Nephron (organoid): ENCODE results near the gene ZNF75A.

Experiments
- H3K27ac Mint-ChIP-seq, 3 experiments: 2 replicates each; pipeline ENCODE4 v1.8.0; 2020; ENCODE audit warnings: mixed read lengths in 3 of 3, mild to moderate bottlenecking in 2 of 3, moderate library complexity in 1 of 3
- H3K27me3 Mint-ChIP-seq: 2 replicates; pipeline ENCODE4 v1.8.0; 2021; ENCODE audit warnings: low read depth, mild to moderate bottlenecking, moderate library complexity, mixed read lengths
- H3K36me3 Mint-ChIP-seq: 2 replicates; pipeline ENCODE4 v1.8.0; 2020; ENCODE audit warnings: low read depth, mixed read lengths
- H3K4me1 Mint-ChIP-seq: 2 replicates; pipeline ENCODE4 v1.8.0; 2020; ENCODE audit warnings: mixed read lengths
- H3K4me3 Mint-ChIP-seq, 3 experiments: 2 replicates each; pipeline ENCODE4 v1.8.0; 2020; ENCODE audit warnings: mild to moderate bottlenecking in 3 of 3, mixed read lengths in 3 of 3, moderate library complexity in 2 of 3
- H3K9me3 Mint-ChIP-seq: 2 replicates; pipeline ENCODE4 v1.8.0; 2020; ENCODE audit warnings: mixed read lengths
- CTCF ChIP-seq, 3 experiments: fragments of 200-600 bp; sonication (generic); IDR thresholded peaks; one replicate each; pipeline ENCODE4 v1.5.0; 2021; ENCODE audit warnings: antibody characterized with exemption in 3 of 3; ENCODE audit not compliant: unreplicated experiment in 3 of 3

The ZNF75A gene

GRCh38 chr16:3295783-3296182, 9.5 kb upstream of the ZNF75A start:
- no peak for TF ChIP-seq CTCF (IDR thresholded peaks at IDR 0.05; ENCODE audit: unreplicated experiment in 3 of 3)
- Mint-ChIP-seq H3K4me1 (no peaks in the 10 kb centered on the region), H3K27me3 (no peaks in the 10 kb centered on the region), H3K4me3 (peak overlapping the region in 1 of 3 experiments; percentile 34), H3K36me3 (peaks cover 92% of the 10 kb centered on the region), H3K27ac (no peak overlapping the region), H3K9me3 (peaks cover 81% of the 10 kb centered on the region)

GRCh38 chr16:3304370-3304769, 927 bp upstream of the ZNF75A start:
- H3K36me3 Mint-ChIP-seq: peaks cover 97% of the 10 kb centered on the region
- H3K27me3 Mint-ChIP-seq: peaks cover 4% of the 10 kb centered on the region
- H3K9me3 Mint-ChIP-seq: peaks cover 73% of the 10 kb centered on the region
- peak overlapping the region; percentile 80 to 90 (median 86) for H3K4me3 Mint-ChIP-seq
- no peaks in the 10 kb centered on the region for H3K4me1 Mint-ChIP-seq
- H3K27ac Mint-ChIP-seq: peak overlapping the region; percentile 88 to 90 (median 90)
- no peak for TF ChIP-seq CTCF (IDR thresholded peaks at IDR 0.05; ENCODE audit: unreplicated experiment in 3 of 3)

- TF ChIP-seq CTCF (IDR thresholded peaks at IDR 0.05; ENCODE audit: unreplicated experiment in 3 of 3): no peak
- no peaks in the 10 kb centered on the region for H3K4me1 Mint-ChIP-seq
- H3K9me3 Mint-ChIP-seq: peaks cover 73% of the 10 kb centered on the region
- H3K27me3 Mint-ChIP-seq: peaks cover 4% of the 10 kb centered on the region
- H3K4me3 Mint-ChIP-seq: peak overlapping the region; percentile 80 to 82 (median 82)
- H3K36me3 Mint-ChIP-seq: peaks cover 97% of the 10 kb centered on the region
- H3K27ac Mint-ChIP-seq: peak overlapping the region; percentile 81 to 90 (median 88)
Measured at GRCh38 chr16:3306078-3306477, 781 bp downstream of the ZNF75A start.

GRCh38 chr16:3311496-3311895, 6.2 kb downstream of the ZNF75A start:
- H3K27ac Mint-ChIP-seq: no peak overlapping the region
- no peak for TF ChIP-seq CTCF (IDR thresholded peaks at IDR 0.05; ENCODE audit: unreplicated experiment in 3 of 3)
- peaks cover 94% of the 10 kb centered on the region for H3K9me3 Mint-ChIP-seq
- peaks cover 100% of the 10 kb centered on the region for H3K36me3 Mint-ChIP-seq
- no peak overlapping the region for H3K4me3 Mint-ChIP-seq
- H3K27me3 Mint-ChIP-seq: peaks cover 9% of the 10 kb centered on the region
- no peaks in the 10 kb centered on the region for H3K4me1 Mint-ChIP-seq

DNA sequence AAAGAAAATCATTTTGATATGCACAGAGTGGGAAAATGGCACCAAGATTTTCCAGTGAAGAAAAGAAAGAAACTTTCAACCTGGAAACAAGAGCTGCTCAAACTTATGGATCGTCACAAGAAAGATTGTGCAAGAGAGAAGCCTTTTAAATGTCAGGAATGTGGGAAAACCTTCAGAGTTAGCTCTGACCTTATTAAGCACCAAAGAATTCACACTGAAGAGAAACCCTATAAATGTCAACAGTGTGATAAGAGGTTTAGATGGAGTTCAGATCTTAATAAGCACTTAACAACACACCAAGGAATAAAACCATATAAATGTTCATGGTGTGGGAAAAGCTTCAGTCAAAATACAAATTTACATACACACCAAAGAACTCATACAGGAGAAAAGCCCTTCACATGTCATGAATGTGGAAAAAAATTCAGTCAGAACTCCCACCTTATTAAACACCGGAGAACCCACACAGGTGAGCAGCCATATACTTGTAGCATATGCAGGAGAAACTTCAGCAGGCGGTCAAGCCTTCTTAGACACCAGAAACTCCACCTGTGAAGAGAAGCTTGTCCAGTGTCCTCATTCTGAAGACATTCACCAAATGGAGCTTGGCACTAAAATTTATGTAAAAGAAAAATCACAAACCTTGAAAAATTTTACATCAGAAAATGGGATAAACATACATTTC, 12.2 kb downstream of the ZNF75A start:
- H3K9me3 Mint-ChIP-seq: peaks cover 91% of the 10 kb centered on the region
- no peak for TF ChIP-seq CTCF (IDR thresholded peaks at IDR 0.05; ENCODE audit: unreplicated experiment in 3 of 3)
- H3K4me1 Mint-ChIP-seq: no peaks in the 10 kb centered on the region
- no peak overlapping the region for H3K4me3 Mint-ChIP-seq
- peaks cover 89% of the 10 kb centered on the region for H3K36me3 Mint-ChIP-seq
- H3K27me3 Mint-ChIP-seq: peaks cover 5% of the 10 kb centered on the region
- H3K27ac Mint-ChIP-seq: no peak overlapping the region

- Mint-ChIP-seq H3K27me3 (no peaks in the 10 kb centered on the region), H3K36me3 (peaks cover 53% of the 10 kb centered on the region), H3K9me3 (peaks cover 71% of the 10 kb centered on the region), H3K4me3 (no peak overlapping the region), H3K4me1 (no peaks in the 10 kb centered on the region), H3K27ac (no peak overlapping the region)
- no peak for TF ChIP-seq CTCF (IDR thresholded peaks at IDR 0.05; ENCODE audit: unreplicated experiment in 3 of 3)
Measured at GRCh38 chr16:3321816-3322215, 16.5 kb downstream of the ZNF75A start.
